HG03159 (cell line): ENCODE data around the gene SCN4A.
"Not testable (repeated sequence)": the region's sequence is repeated elsewhere in the genome, so short reads cannot be mapped to it uniquely, and the experiment has no call there.

Experiments used
- ATAC-seq: cut with Tn5 transposase; IDR thresholded peaks from one replicate; pipeline ENCODE4 v1.9.1; 2021; ENCODE audit warnings: mild to moderate bottlenecking, moderate library complexity; ENCODE audit not compliant: unreplicated experiment

Gene SCN4A

GRCh38 chr17:63986821-63987220 is 14.1 kb upstream of the SCN4A start:
- no peak for ATAC-seq

- no peak for ATAC-seq
These were observed 12.8 kb upstream of the SCN4A start for GRCh38 chr17:63985387-63986140.

DNA sequence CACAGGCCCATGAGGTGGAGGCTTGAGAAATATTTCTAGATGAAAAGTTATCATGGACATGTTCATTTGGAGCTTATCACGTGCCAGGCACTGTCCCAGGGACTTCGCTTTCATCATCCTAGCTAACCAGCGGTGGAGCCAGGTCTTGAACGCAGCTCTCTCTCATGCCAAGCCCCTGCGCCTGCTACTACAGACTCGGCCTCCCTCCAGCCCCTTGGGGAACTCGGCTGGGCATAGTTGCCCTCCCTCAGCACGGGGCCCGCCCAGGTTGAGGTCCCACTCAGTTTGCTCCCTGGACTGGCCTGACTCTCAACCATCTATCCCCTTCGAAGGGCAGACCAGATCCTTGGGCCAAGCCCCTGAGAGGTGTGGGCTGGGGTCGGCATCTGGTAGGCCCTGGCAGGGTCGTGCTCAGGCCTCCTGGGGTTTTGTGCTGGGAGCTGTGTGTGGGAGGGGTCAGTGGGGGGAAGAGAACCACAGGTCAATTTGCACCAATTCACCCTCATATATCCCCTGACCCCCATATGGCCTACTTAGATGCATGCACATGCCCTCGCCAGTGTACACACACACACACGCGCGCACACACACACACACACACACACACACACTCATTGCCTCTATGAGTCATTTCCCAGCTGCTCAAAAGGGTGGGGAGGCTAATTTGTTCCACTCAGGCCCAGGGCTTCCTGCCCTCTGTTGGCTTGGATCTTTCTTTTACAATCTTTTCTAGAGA is 12.1 kb upstream of the SCN4A start:
- no peak for ATAC-seq

DNA sequence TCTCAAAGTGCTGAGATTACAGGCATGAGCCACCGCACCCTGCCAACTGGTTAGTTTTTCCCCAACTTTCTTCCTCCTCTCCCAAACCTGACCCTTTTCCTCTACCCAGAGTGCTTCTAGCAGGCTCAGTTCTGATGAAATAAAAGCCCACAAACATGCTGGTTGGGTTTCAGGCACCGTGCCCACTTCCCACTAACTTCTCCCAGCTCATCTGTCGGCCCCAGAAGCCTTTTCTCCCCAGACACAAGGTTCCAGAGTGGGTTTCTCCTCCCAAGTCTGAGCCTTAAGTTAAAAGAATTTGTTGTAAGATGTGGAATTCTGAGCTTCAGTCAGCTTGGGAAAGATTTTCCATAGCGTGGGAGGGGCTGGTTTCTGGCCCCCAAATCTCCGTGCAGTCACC is 11.5 kb upstream of the SCN4A start:
- no peak for ATAC-seq

- ATAC-seq, result no peak
These were observed 10.6 kb upstream of the SCN4A start for GRCh38 chr17:63983320-63983719.

DNA sequence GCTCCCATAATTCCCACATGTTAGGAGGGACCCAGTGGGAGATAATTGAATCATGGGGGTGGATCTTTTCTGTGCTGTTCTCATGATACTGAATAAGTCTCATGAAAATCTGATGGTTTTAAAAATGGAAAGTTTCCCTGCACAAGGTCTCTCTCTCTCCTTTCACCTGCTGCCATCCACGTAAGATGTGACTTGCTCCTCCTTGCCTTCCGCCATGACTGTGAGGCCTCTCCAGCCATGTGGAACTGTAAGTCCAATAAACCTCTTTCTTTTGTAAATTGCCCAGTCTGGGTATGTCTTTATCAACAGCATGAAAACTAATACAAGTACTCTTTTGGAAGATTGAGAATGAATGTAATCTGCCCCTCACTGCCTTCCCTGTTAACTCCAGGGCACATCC is 9.9 kb upstream of the SCN4A start:
- not testable (repeated sequence) for ATAC-seq

- ATAC-seq, result no peak
These were observed 5.8 kb upstream of the SCN4A start for GRCh38 chr17:63978272-63979200.

DNA sequence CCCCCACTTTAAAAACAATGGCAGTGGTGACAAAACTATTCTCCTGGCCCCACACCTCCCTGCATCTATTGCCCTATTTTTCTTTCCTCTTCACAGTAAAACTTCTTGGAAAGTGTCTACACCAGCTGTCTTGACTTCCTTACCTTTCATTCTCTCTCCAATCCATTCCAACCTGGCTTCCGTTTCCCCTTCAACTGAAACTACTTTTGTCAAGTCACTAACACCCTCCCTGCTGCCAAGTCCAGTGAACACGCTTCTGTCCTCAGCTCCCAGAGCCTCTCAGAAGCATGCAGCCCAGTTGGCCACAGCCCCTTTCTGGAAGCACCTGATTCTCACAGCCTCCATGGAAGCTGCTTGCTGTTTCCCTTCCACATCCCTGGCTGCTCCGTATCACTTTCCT is 4.0 kb upstream of the SCN4A start:
- ATAC-seq, result no peak

GRCh38 chr17:63975541-63976092 is 2.9 kb upstream of the SCN4A start:
- ATAC-seq, result no peak

GRCh38 chr17:63974594-63975192 is 2.0 kb upstream of the SCN4A start:
- ATAC-seq, result no peak

GRCh38 chr17:63973930-63974593 is 1.3 kb upstream of the SCN4A start:
- no peak for ATAC-seq

- no peak for ATAC-seq
These were observed 529 bp upstream of the SCN4A start for GRCh38 chr17:63973247-63973646.

DNA sequence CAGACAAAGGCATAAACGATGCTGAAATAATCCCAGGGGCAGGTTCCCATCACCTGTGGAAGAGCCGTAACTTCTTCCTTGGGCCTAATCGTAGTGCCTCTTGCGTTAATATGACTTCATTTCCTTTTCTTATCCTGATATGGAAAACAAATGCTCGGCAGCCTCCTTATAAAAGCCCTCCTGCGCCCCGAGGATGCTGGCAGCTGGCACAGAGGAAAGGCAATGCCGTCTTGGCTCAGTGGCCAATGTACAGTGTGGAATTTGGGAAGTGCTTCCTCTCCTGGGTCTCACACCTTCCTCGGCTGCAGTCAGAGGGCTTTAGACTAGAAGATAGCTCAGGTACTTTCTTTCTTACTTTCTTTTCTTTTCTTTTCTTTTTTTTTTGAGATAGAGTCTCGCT is 3.4 kb downstream of the SCN4A start:
- no peak for ATAC-seq

DNA sequence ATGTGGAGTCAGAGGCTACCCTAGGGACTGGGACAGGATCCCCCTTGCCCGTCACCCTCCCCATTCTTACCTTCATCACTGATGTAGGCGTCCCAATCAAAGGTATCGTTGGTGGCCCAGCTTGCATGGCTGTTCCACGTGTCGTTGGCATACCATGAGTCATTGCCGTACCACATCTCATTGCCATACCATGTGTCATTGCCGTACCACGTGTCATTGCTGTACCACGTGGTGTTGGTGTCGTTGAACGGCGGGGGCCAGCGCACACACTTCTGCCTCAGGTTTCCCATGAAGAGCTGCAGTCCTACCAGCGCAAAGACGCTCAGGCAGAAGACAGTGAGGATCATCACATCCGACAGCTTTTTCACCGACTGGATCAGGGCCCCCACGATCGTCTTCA is 4.8 kb downstream of the SCN4A start:
- no peak for ATAC-seq

- peak; percentile 70 for ATAC-seq
These were observed 6.0 kb downstream of the SCN4A start for GRCh38 chr17:63966646-63967264.

DNA sequence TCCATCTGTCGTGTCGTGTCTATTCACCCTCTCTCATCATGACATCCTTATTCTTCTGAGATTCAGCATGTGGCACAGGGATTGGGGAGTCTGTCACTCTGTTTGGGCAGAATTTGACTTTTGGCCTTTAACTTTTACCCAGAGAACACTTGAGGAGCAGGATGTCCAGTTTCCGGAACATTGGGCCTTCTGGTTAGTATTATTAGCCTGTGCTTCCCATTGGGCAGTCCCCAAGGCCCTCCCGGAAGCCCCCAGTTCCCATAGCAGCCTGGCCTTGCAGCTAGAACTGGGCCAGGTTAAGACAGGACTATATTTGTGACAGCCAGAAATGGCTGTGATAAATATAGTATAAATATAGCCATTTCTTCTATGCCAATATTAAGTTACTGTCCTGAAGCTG is 9.6 kb downstream of the SCN4A start:
- no peak for ATAC-seq

- ATAC-seq, result no peak
These were observed 10.4 kb downstream of the SCN4A start for GRCh38 chr17:63962298-63962744.

- no peak for ATAC-seq
These were observed 11.1 kb downstream of the SCN4A start for GRCh38 chr17:63961355-63962212.

GRCh38 chr17:63960430-63960829 is 12.3 kb downstream of the SCN4A start:
- no peak for ATAC-seq
